ENCODE measurements around the gene TBC1D22A. TPM values are rescaled to one million over a fixed set of nuclear protein-coding genes. Genes with fewer than 3 reads are reported as not detected.

Gene TBC1D22A
- total RNA-seq, 2 donors from 2014 or later = 11.5 to 15.4 TPM

GRCh38 chr22:47171441-47172221 lies 409.2 kb downstream of the TBC1D22A start:
- Histone ChIP-seq H3K4me3 (no peak overlapping the region), H3K4me1 (peaks cover 0 to 4% of the 10 kb centered on the region in 2 donors), H3K36me3 (no peaks in the 10 kb centered on the region), H3K9me3 (no peaks in the 10 kb centered on the region), H3K27me3 (no peaks in the 10 kb centered on the region), H3K27ac (no peak overlapping the region)
- no peak for DNase-seq (ENCODE audit: low spot score)
- no peak for TF ChIP-seq CTCF (IDR thresholded peaks at IDR 0.05)

GRCh38 chr22:47172771-47173534 lies 410.5 kb downstream of the TBC1D22A start:
- Histone ChIP-seq H3K27ac (no peak overlapping the region), H3K9me3 (no peaks in the 10 kb centered on the region), H3K36me3 (no peaks in the 10 kb centered on the region), H3K27me3 (no peaks in the 10 kb centered on the region), H3K4me3 (no peak overlapping the region), H3K4me1 (peaks cover 0 to 4% of the 10 kb centered on the region in 2 donors)
- no peak for TF ChIP-seq CTCF (IDR thresholded peaks at IDR 0.05)
- DNase-seq (ENCODE audit: low spot score) = no peak

- no peak overlapping the region for H3K27ac ChIP-seq
- no peak for DNase-seq (ENCODE audit: low spot score)
- H3K27me3 ChIP-seq = no peaks in the 10 kb centered on the region
- H3K36me3 ChIP-seq = no peaks in the 10 kb centered on the region
- no peak overlapping the region for H3K4me3 ChIP-seq
- peaks cover 0 to 4% of the 10 kb centered on the region in 2 donors for H3K4me1 ChIP-seq
- TF ChIP-seq CTCF (IDR thresholded peaks at IDR 0.05) = no peak
- no peaks in the 10 kb centered on the region for H3K9me3 ChIP-seq
Measured at GRCh38 chr22:47173535-47174021, 411.1 kb downstream of the TBC1D22A start.

GRCh38 chr22:47174096-47174495 lies 411.6 kb downstream of the TBC1D22A start:
- Histone ChIP-seq H3K27me3 (no peaks in the 10 kb centered on the region), H3K9me3 (no peaks in the 10 kb centered on the region), H3K36me3 (no peaks in the 10 kb centered on the region), H3K4me3 (no peak overlapping the region), H3K4me1 (peaks cover 0 to 4% of the 10 kb centered on the region in 2 donors), H3K27ac (no peak overlapping the region)
- DNase-seq (ENCODE audit: low spot score) = no peak
- TF ChIP-seq CTCF (IDR thresholded peaks at IDR 0.05) = no peak

- DNase-seq (ENCODE audit: low spot score) = no peak
- H3K4me1 ChIP-seq = peaks cover 0 to 4% of the 10 kb centered on the region in 2 donors
- no peaks in the 10 kb centered on the region for H3K27me3 ChIP-seq
- no peak for TF ChIP-seq CTCF (IDR thresholded peaks at IDR 0.05)
- H3K4me3 ChIP-seq = no peak overlapping the region
- no peak overlapping the region for H3K27ac ChIP-seq
- no peaks in the 10 kb centered on the region for H3K9me3 ChIP-seq
- no peaks in the 10 kb centered on the region for H3K36me3 ChIP-seq
Measured at GRCh38 chr22:47174671-47175112, 412.2 kb downstream of the TBC1D22A start.

Data from right atrium auricular region (tissue), 2 donors.